IPS-18a (cell line): Measurements from ENCODE around the gene ZC3H13.

Experiments
- H3K27ac ChIP-seq: one replicate; pipeline ENCODE4 v1.5.1; 2013; ENCODE audit warnings: low read length
- H3K27me3 ChIP-seq: one replicate; pipeline ENCODE4 v1.6.1; 2013; ENCODE audit warnings: mild to moderate bottlenecking, low read length; ENCODE audit not compliant: control insufficient read depth, insufficient read depth
- H3K36me3 ChIP-seq: one replicate; pipeline ENCODE4 v1.6.1; 2013; ENCODE audit warnings: low read depth, low read length; ENCODE audit not compliant: control insufficient read depth
- H3K4me1 ChIP-seq: one replicate; pipeline ENCODE4 v1.6.1; 2013; ENCODE audit warnings: low read depth, low read length; ENCODE audit not compliant: control insufficient read depth
- H3K4me3 ChIP-seq: one replicate; pipeline ENCODE4 v1.5.1; 2013; ENCODE audit warnings: low read length
- H3K9ac ChIP-seq: one replicate; pipeline ENCODE4 v1.6.1; 2013; ENCODE audit warnings: mild to moderate bottlenecking, low read length, moderate library complexity
- H3K9me3 ChIP-seq: one replicate; pipeline ENCODE4 v1.6.1; 2013; ENCODE audit warnings: low read depth, low read length; ENCODE audit not compliant: control insufficient read depth

ZC3H13 gene

DNA sequence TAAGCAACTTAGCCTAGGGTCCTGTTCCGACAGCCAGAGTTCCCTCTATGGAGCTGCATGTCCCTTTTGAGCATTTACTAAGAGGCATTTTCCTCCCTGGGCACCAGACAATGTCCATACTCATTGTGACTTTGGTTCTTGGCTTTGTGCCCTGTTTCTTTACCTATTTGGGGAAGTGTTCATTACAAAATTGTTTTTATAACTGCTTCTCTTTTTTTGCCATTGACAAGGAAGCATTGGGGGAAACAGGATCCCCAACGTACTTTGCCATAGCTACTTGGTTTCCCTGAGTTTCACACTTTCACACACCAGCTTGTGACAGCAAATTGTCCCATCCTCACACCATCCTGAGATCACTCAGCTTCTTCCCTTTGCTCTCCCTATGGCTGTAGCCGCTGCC lies 119.9 kb downstream of the ZC3H13 start:
- Histone ChIP-seq H3K27me3 (no peaks in the 10 kb centered on the region), H3K4me3 (no peak overlapping the region), H3K36me3 (no peaks in the 10 kb centered on the region), H3K9ac (no peak overlapping the region), H3K9me3 (no peaks in the 10 kb centered on the region), H3K27ac (no peak overlapping the region), H3K4me1 (no peaks in the 10 kb centered on the region)

- H3K9me3 ChIP-seq: no peaks in the 10 kb centered on the region
- no peak overlapping the region for H3K27ac ChIP-seq
- H3K4me1 ChIP-seq: no peaks in the 10 kb centered on the region
- H3K36me3 ChIP-seq: no peaks in the 10 kb centered on the region
- no peak overlapping the region for H3K4me3 ChIP-seq
- H3K27me3 ChIP-seq: no peaks in the 10 kb centered on the region
- no peak overlapping the region for H3K9ac ChIP-seq
These were observed 120.4 kb downstream of the ZC3H13 start for GRCh38 chr13:45932172-45932571.

GRCh38 chr13:45931211-45931610 lies 121.3 kb downstream of the ZC3H13 start:
- H3K4me3 ChIP-seq: no peak overlapping the region
- H3K4me1 ChIP-seq: no peaks in the 10 kb centered on the region
- H3K27me3 ChIP-seq: no peaks in the 10 kb centered on the region

DNA sequence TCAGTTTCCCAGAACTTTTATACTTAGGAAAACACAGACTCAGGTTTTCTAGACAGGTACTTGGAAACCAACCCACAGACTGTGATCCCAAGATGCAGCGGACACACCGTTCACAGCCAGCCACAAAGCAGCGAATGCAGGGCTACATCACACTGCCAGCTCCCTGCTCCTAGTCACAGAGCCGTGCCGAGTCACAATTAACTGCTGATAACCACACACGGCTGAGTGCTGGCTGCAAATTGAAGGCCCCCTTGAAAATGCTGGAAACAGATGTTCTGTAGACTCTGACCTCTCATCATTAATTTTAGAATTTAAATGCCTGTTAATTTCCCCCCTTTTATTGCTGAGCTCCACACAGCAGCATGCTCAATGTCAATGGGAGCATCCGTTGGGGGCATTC lies 122.4 kb downstream of the ZC3H13 start:
- no peaks in the 10 kb centered on the region for H3K27me3 ChIP-seq

More at GRCh38 chr13:45931211-45931610, 121.3 kb downstream of the ZC3H13 start:
- Histone ChIP-seq H3K9ac (no peak overlapping the region), H3K9me3 (no peaks in the 10 kb centered on the region), H3K36me3 (no peaks in the 10 kb centered on the region), H3K27ac (no peak overlapping the region)

DNA sequence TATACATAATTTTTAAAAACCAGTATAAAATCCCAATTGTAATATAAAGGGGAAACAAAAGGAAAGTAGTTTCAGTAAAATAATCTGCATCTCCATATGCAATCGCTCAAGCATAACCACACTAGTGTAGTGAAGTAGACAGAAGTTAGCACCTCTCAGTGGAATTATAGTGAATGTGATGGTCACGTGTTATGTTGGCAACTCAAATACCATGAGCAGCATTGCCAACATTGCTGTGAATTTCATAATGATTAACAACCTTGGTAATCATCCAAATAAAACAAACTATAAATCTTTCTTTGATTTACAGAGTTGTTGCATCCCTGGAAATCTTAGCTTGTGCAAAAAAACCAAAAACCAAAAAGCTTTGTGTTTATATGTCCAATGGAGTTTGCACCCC lies 123.7 kb downstream of the ZC3H13 start:
- H3K27me3 ChIP-seq: no peaks in the 10 kb centered on the region
- H3K4me3 ChIP-seq: no peak overlapping the region
- no peaks in the 10 kb centered on the region for H3K9me3 ChIP-seq
- H3K9ac ChIP-seq: no peak overlapping the region
- H3K27ac ChIP-seq: no peak overlapping the region
- no peaks in the 10 kb centered on the region for H3K36me3 ChIP-seq
- peaks cover 3% of the 10 kb centered on the region for H3K4me1 ChIP-seq

More for the DNA sequence above, 122.4 kb downstream of the ZC3H13 start:
- H3K36me3 ChIP-seq: no peaks in the 10 kb centered on the region
- no peaks in the 10 kb centered on the region for H3K4me1 ChIP-seq
- no peak overlapping the region for H3K9ac ChIP-seq
- no peak overlapping the region for H3K27ac ChIP-seq
- H3K4me3 ChIP-seq: no peak overlapping the region
- no peaks in the 10 kb centered on the region for H3K9me3 ChIP-seq

DNA sequence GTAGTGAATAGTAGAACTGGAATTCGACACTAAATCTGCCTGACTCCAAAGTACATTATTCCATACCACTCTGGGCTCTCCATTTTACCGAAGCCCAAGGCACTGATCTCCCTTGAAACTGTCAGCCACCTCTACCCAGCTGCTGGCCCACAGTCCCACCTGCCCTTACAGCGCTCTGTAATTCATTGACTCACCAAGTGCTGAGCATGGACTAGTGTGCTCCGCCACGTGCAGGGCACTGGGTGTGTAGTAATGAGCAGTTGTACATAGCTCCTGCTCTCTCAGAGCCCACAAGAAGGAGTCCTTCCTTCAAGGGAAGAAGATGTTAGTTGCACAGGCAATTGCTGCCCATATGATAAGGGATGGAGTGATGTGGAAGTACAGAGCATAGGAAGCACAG lies 124.4 kb downstream of the ZC3H13 start:
- Histone ChIP-seq H3K4me1 (peaks cover 7% of the 10 kb centered on the region), H3K27me3 (no peaks in the 10 kb centered on the region), H3K9ac (no peak overlapping the region), H3K9me3 (no peaks in the 10 kb centered on the region), H3K27ac (no peak overlapping the region), H3K4me3 (no peak overlapping the region), H3K36me3 (no peaks in the 10 kb centered on the region)

DNA sequence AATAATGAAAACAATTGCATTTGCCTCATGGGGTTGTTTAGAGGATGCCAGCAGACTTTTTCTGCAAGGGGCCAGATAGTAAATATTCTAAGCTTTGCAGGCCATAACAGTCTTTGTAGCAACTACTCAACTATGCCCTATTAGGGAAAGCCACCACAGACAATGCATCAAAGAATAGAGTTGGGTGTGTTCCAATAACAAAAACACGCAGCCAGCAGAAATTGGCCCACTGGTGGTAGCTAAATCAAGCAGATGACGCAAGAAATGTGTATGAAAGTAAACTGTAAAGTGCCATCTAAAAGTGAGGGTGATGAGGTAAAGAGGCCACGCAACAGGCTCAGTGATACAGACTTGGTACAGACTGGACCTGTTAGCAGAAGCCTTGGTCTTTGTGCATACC lies 125.8 kb downstream of the ZC3H13 start:
- peaks cover 7% of the 10 kb centered on the region for H3K4me1 ChIP-seq
- H3K9ac ChIP-seq: no peak overlapping the region
- no peaks in the 10 kb centered on the region for H3K36me3 ChIP-seq
- no peaks in the 10 kb centered on the region for H3K27me3 ChIP-seq
- H3K9me3 ChIP-seq: no peaks in the 10 kb centered on the region
- no peak overlapping the region for H3K4me3 ChIP-seq
- no peak overlapping the region for H3K27ac ChIP-seq

GRCh38 chr13:45925151-45925550 lies 127.4 kb downstream of the ZC3H13 start:
- Histone ChIP-seq H3K4me3 (no peak overlapping the region), H3K27me3 (no peaks in the 10 kb centered on the region), H3K9me3 (no peaks in the 10 kb centered on the region), H3K4me1 (peaks cover 7% of the 10 kb centered on the region), H3K36me3 (no peaks in the 10 kb centered on the region), H3K27ac (no peak overlapping the region), H3K9ac (no peak overlapping the region)

DNA sequence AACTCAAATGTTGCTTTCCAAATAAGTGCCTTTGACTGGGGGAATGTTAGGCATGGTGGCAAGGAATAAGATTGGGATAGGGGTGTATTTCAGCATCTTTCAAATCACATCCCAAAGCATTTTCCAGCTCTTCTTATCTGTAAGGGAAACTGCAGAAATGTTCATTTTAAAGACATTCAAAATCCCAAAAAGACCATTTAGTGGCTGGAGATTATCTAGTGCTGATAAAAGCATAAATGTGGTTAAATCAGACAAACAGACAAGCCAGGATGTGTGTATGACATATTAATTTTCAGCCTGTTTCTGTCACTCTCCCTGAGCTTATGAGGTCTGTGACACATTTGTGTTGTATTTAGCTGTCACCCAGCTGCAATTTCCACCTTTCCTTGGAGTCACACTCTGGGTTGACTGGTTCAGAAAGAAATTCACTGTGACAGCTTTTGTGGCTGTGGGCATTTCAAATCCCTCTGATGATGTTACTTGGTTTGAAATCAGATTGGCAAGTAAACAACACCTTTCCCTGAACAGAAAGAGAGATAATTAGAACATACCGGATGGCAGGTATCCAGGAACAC lies 131.3 kb downstream of the ZC3H13 start:
- H3K36me3 ChIP-seq: no peaks in the 10 kb centered on the region
- no peak overlapping the region for H3K4me3 ChIP-seq
- H3K9ac ChIP-seq: no peak overlapping the region
- H3K9me3 ChIP-seq: no peaks in the 10 kb centered on the region
- H3K27ac ChIP-seq: no peak overlapping the region
- H3K4me1 ChIP-seq: peaks cover 7% of the 10 kb centered on the region
- no peaks in the 10 kb centered on the region for H3K27me3 ChIP-seq

GRCh38 chr13:45918597-45918996 lies 133.9 kb downstream of the ZC3H13 start:
- no peak overlapping the region for H3K9ac ChIP-seq
- no peak overlapping the region for H3K4me3 ChIP-seq
- no peak overlapping the region for H3K27ac ChIP-seq
- no peaks in the 10 kb centered on the region for H3K9me3 ChIP-seq
- H3K4me1 ChIP-seq: peaks cover under 1% of the 10 kb centered on the region
- H3K27me3 ChIP-seq: no peaks in the 10 kb centered on the region
- H3K36me3 ChIP-seq: no peaks in the 10 kb centered on the region

GRCh38 chr13:45917019-45917418 lies 135.5 kb downstream of the ZC3H13 start:
- Histone ChIP-seq H3K4me3 (no peak overlapping the region), H3K27ac (no peak overlapping the region), H3K9me3 (no peaks in the 10 kb centered on the region), H3K9ac (no peak overlapping the region), H3K27me3 (no peaks in the 10 kb centered on the region), H3K36me3 (no peaks in the 10 kb centered on the region), H3K4me1 (no peaks in the 10 kb centered on the region)

DNA sequence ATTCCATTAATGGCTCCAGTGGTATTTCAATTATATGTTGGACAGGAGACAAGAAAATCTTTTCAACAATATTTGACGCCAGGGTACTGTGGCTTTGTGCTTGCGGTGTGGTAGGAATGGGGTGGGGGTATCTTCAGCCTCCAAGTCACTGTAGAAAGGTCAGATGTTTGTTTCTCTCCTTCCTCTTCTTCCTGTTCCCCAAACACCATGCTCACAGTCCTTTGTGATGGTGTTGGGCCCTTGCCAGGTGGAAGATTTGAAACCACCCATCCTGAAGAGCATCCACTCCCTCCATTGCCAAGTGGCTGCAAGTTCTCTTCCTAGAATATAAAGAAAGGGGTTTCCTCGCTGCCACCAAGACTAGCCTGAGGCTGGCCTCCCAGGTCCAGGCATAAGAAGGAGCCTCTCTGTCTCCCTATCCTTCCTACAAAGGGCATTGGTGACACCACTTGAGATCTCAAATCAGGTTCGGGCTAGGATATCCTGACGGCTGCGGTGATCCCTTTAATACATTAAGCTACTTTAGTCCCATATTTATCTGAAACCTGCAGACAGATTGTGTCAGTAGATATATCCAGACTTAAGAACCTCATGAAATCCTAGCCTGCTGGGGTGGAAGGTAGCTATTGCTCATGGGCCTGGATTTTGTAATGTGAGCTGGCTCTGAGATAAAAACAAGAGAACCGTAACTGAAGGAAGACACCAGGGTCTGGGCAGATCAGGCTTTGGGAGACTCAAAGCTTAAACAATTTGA lies 136.7 kb downstream of the ZC3H13 start:
- no peaks in the 10 kb centered on the region for H3K4me1 ChIP-seq
- no peaks in the 10 kb centered on the region for H3K27me3 ChIP-seq
- no peak overlapping the region for H3K27ac ChIP-seq
- no peak overlapping the region for H3K9ac ChIP-seq
- no peaks in the 10 kb centered on the region for H3K36me3 ChIP-seq
- no peaks in the 10 kb centered on the region for H3K9me3 ChIP-seq
- H3K4me3 ChIP-seq: no peak overlapping the region
